WERI-Rb-1 (cell line): ENCODE measurements around the gene OR2V2.

Experiments
- DNase-seq: peaks from one replicate; pipeline ENCODE4 v3.0.0-alpha.2; 2020
- H3K27ac ChIP-seq: fragments of 250-450 bp; sonication (Bioruptor Pico); 2 replicates; pipeline ENCODE4 v1.5.1; 2020; ENCODE audit warnings: mild to moderate bottlenecking, moderate library complexity
- H3K27me3 ChIP-seq: fragments of 250-450 bp; sonication (Bioruptor Pico); 2 replicates; pipeline ENCODE4 v1.5.1; 2021; ENCODE audit warnings: mild to moderate bottlenecking, low read depth, moderate library complexity; ENCODE audit not compliant: insufficient read depth, severe bottlenecking
- H3K36me3 ChIP-seq: fragments of 250-450 bp; sonication (Bioruptor Pico); 2 replicates; pipeline ENCODE4 v1.5.1; 2020; ENCODE audit warnings: mild to moderate bottlenecking, moderate library complexity
- H3K4me3 ChIP-seq: 2 replicates; pipeline ENCODE4 v1.5.1; 2011; ENCODE audit warnings: low read depth, mild to moderate bottlenecking, control low read depth, low read length
- H3K9me3 ChIP-seq: fragments of 250-450 bp; sonication (Bioruptor Pico); 2 replicates; pipeline ENCODE4 v1.5.1; 2021; ENCODE audit warnings: mild to moderate bottlenecking, moderate library complexity; ENCODE audit not compliant: severe bottlenecking
- CTCF ChIP-seq: IDR thresholded peaks from 2 replicates; pipeline ENCODE4 v1.5.1; 2011; ENCODE audit warnings: low read depth, mild to moderate bottlenecking, control low read depth, inconsistent platforms, low read length

The OR2V2 gene

GRCh38 chr5:181181650-181182565 lies 34.5 kb downstream of the OR2V2 start:
- no peaks in the 10 kb centered on the region for H3K27me3 ChIP-seq
- H3K36me3 ChIP-seq = no peaks in the 10 kb centered on the region
- peak; percentile 63 for TF ChIP-seq CTCF
- H3K9me3 ChIP-seq = no peaks in the 10 kb centered on the region
- no peak overlapping the region for H3K4me3 ChIP-seq
- DNase-seq = peak; percentile 68
- H3K27ac ChIP-seq = no peak overlapping the region

GRCh38 chr5:181182651-181183050 lies 35.3 kb downstream of the OR2V2 start:
- no peak for TF ChIP-seq CTCF
- no peak overlapping the region for H3K27ac ChIP-seq
- H3K27me3 ChIP-seq = no peaks in the 10 kb centered on the region
- no peak overlapping the region for H3K4me3 ChIP-seq
- no peaks in the 10 kb centered on the region for H3K9me3 ChIP-seq
- H3K36me3 ChIP-seq = no peaks in the 10 kb centered on the region
- DNase-seq = no peak

GRCh38 chr5:181184845-181185216 lies 37.4 kb downstream of the OR2V2 start:
- Histone ChIP-seq H3K36me3 (no peaks in the 10 kb centered on the region), H3K27ac (no peak overlapping the region), H3K9me3 (no peaks in the 10 kb centered on the region), H3K4me3 (no peak overlapping the region), H3K27me3 (no peaks in the 10 kb centered on the region)
- no peak for TF ChIP-seq CTCF
- DNase-seq = no peak

GRCh38 chr5:181185560-181185959 lies 38.2 kb downstream of the OR2V2 start:
- Histone ChIP-seq H3K4me3 (no peak overlapping the region), H3K27me3 (no peaks in the 10 kb centered on the region), H3K9me3 (no peaks in the 10 kb centered on the region), H3K27ac (no peak overlapping the region), H3K36me3 (no peaks in the 10 kb centered on the region)
- no peak for TF ChIP-seq CTCF
- no peak for DNase-seq

- H3K36me3 ChIP-seq = no peaks in the 10 kb centered on the region
- no peak for DNase-seq
- TF ChIP-seq CTCF = no peak
- H3K4me3 ChIP-seq = no peak overlapping the region
- H3K27ac ChIP-seq = no peak overlapping the region
- no peaks in the 10 kb centered on the region for H3K9me3 ChIP-seq
- no peaks in the 10 kb centered on the region for H3K27me3 ChIP-seq
Observed at GRCh38 chr5:181186022-181186421, 38.6 kb downstream of the OR2V2 start.
